Mammary microvascular endothelial cell (primary cell): ENCODE measurements around the gene NPAS3. TPM values are rescaled to one million over a fixed set of nuclear protein-coding genes. Genes with fewer than 3 reads are reported as not detected.

Experiments
- total RNA-seq: library from RNA; depleted of rRNA; stranded (reverse); fragments of >200 nt; gene quantifications from 2 replicates; pipeline ENCODE4 v1.2.3, GENCODE V29; 2015

NPAS3 gene
- total RNA-seq, result 0.10 TPM in 1 of 2 replicates, not detected in the other

DNA sequence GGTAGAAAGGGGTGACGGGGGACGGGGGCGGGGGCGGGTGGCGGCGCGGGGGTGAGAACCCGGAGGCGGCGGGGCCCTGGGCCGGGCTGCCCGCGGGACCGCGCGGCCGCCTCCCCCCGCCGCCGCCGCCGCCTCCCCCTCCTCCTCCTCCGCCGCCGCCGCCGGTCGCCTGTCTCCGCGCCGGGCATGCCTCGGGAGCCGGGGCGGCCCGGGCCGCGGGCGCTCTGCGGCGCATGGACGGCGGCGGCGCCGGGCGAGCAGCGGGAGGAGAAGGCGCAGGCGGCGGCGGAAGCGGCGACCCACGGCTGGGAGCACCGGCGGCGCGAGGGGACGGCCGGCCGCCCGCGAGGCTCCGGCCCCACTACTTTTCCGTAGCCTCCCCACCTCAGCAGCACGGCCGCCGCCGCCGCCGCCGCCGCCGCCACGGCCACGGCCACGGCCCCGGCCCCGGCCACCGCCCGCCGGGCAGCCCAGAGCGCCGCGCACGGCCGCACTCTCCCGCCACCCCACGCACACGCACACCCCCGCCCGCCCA lies at the start of gene NPAS3:
Gene NPAS3 (plus strand): TSS at position 161 of the 535 bp plus-strand sequence.

